Measurements from ENCODE around the gene OGFR. TPM values are rescaled to one million over a fixed set of nuclear protein-coding genes. Genes with fewer than 3 reads are reported as not detected.

The OGFR gene
- total RNA-seq, 2 donors from 2014 or later: 60.2 to 76.9 TPM

GRCh38 chr20:62822788-62823651 is 18.4 kb downstream of the OGFR start:
- Histone ChIP-seq H3K27ac (no peak overlapping the region), H3K36me3 (no peaks in the 10 kb centered on the region), H3K4me1 (replicated peaks) (no peaks in the 10 kb centered on the region), H3K4me3 (no peak overlapping the region), H3K9me3 (no peaks in the 10 kb centered on the region), H3K27me3 (replicated peaks; ENCODE audit: insufficient read depth) (no peaks in the 10 kb centered on the region)
- 80% methylated on average over 24 of the region's 24 CpGs for WGBS
- no peak for DNase-seq (ENCODE audit: low spot score)
- intact Hi-C loops (cut with DNase I): no loop called here
- TF ChIP-seq POLR2A (IDR thresholded peaks at IDR 0.05) (no peak), POLR2AphosphoS5 (IDR thresholded peaks at IDR 0.05) (no peak)
- TF ChIP-seq, protein P1, sequence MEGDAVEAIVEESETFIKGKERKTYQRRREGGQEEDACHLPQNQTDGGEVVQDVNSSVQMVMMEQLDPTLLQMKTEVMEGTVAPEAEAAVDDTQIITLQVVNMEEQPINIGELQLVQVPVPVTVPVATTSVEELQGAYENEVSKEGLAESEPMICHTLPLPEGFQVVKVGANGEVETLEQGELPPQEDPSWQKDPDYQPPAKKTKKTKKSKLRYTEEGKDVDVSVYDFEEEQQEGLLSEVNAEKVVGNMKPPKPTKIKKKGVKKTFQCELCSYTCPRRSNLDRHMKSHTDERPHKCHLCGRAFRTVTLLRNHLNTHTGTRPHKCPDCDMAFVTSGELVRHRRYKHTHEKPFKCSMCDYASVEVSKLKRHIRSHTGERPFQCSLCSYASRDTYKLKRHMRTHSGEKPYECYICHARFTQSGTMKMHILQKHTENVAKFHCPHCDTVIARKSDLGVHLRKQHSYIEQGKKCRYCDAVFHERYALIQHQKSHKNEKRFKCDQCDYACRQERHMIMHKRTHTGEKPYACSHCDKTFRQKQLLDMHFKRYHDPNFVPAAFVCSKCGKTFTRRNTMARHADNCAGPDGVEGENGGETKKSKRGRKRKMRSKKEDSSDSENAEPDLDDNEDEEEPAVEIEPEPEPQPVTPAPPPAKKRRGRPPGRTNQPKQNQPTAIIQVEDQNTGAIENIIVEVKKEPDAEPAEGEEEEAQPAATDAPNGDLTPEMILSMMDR (IDR thresholded peaks at IDR 0.05): peak in 1 of 4 experiments; percentile 39

GRCh38 chr20:62823688-62824475 is 19.2 kb downstream of the OGFR start:
- H3K4me3 ChIP-seq: no peak overlapping the region
- H3K9me3 ChIP-seq: no peaks in the 10 kb centered on the region
- no peaks in the 10 kb centered on the region for H3K36me3 ChIP-seq
- 91% methylated on average over 33 of the region's 38 CpGs for WGBS
- DNase-seq (ENCODE audit: low spot score): no peak
- no peaks in the 10 kb centered on the region for H3K4me1 ChIP-seq (replicated peaks)
- H3K27me3 ChIP-seq (replicated peaks; ENCODE audit: insufficient read depth): no peaks in the 10 kb centered on the region
- no peak overlapping the region for H3K27ac ChIP-seq
- TF ChIP-seq, protein P1 (IDR thresholded peaks at IDR 0.05): no peak
- TF ChIP-seq POLR2AphosphoS5 (IDR thresholded peaks at IDR 0.05) (no peak), POLR2A (IDR thresholded peaks at IDR 0.05) (no peak)
- intact Hi-C loops (cut with DNase I): no loop called here

DNA sequence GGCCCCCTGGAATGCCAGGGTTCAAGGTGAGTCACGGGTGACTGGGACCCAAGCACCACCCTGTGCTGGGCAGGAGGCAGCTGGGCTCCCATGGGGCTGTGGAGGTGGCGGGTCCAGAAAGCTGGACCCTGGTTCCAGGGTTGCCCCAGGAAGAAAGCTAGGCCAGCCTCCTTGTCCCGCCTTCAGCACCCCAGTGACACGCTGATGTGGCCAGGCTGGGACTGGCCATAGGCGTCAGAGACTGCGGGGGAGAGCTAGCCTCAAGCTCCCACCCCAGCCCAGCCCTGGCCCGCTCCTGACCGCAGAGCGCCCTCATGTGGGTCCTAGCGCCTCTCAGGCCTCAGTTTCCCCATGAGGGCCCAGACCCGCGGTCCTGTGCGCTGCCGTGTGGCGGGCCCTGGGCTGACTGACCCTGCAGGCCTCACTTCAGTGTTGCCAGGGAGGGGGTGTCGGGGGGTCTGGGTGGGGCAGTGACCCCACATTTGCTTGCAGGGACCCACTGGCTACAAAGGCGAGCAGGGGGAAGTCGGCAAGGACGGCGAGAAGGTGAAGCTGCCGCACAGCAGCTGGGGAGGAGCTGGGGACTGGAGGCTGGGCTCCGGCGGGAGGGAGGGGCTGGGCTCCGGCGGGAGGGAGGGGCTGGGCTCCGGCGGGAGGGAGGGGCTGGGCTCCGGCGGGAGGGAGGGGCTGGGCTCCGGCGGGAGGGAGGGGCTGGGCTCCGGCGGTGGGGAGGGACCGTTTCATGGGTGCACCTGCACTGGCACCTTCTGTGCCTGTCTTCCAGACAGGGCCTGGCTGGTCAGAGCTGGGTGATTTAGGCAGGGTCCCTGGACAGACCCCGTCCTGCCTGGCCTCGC is 20.1 kb downstream of the OGFR start:
- Histone ChIP-seq H3K36me3 (no peaks in the 10 kb centered on the region), H3K4me3 (no peak overlapping the region), H3K27me3 (replicated peaks; ENCODE audit: insufficient read depth) (no peaks in the 10 kb centered on the region), H3K4me1 (replicated peaks) (no peaks in the 10 kb centered on the region), H3K9me3 (no peaks in the 10 kb centered on the region), H3K27ac (no peak overlapping the region)
- no peak for DNase-seq (ENCODE audit: low spot score)
- intact Hi-C loops (cut with DNase I): no loop called here
- 31% methylated on average over 21 of the region's 36 CpGs for WGBS
- TF ChIP-seq, protein P1 (IDR thresholded peaks at IDR 0.05): no peak
- TF ChIP-seq POLR2AphosphoS5 (IDR thresholded peaks at IDR 0.05): no peak
- TF ChIP-seq POLR2A (IDR thresholded peaks at IDR 0.05): no peak

- 93% methylated on average over 10 of the region's 22 CpGs for WGBS
- Histone ChIP-seq H3K27me3 (replicated peaks; ENCODE audit: insufficient read depth) (no peaks in the 10 kb centered on the region), H3K27ac (no peak overlapping the region), H3K36me3 (no peaks in the 10 kb centered on the region), H3K4me3 (no peak overlapping the region), H3K9me3 (no peaks in the 10 kb centered on the region), H3K4me1 (replicated peaks) (no peaks in the 10 kb centered on the region)
- TF ChIP-seq, protein P1 (IDR thresholded peaks at IDR 0.05): no peak
- TF ChIP-seq POLR2AphosphoS5 (IDR thresholded peaks at IDR 0.05) (no peak), POLR2A (IDR thresholded peaks at IDR 0.05) (no peak)
- DNase-seq (ENCODE audit: low spot score): no peak
- intact Hi-C loops (cut with DNase I): no loop called here
These were observed 20.8 kb downstream of the OGFR start for GRCh38 chr20:62825333-62825985.

All from prostate gland (tissue), 2 donors.